ENCODE results near the gene TRPV2.

- TF ChIP-seq CTCF (IDR thresholded peaks at IDR 0.05): no peak
- TF ChIP-seq POLR2A (IDR thresholded peaks at IDR 0.05): no peak
Observed at GRCh38 chr17:16459855-16460550, 44.6 kb downstream of the TRPV2 start.
